Hindlimb muscle (tissue), 1 donor: Measurements from ENCODE around the gene IL24. TPM values are rescaled to one million over a fixed set of nuclear protein-coding genes. Genes with fewer than 3 reads are reported as not detected.
"Not testable (repeated sequence)": the region's sequence is repeated elsewhere in the genome, so short reads cannot be mapped to it uniquely, and the experiment has no call there.

Source experiments
- DNase-seq: peaks from one replicate; pipeline ENCODE4 v3.0.0-alpha.2; 2013
- polyA plus RNA-seq: library from polyadenylated mRNA; unstranded; fragments of 120-200 nt; gene quantifications from one replicate; pipeline ENCODE4 v1.2.1, GENCODE V29; 2013; ENCODE audit not compliant: insufficient read length

IL24 gene
- polyA plus RNA-seq, 1 donor, result 0.12 TPM

DNA sequence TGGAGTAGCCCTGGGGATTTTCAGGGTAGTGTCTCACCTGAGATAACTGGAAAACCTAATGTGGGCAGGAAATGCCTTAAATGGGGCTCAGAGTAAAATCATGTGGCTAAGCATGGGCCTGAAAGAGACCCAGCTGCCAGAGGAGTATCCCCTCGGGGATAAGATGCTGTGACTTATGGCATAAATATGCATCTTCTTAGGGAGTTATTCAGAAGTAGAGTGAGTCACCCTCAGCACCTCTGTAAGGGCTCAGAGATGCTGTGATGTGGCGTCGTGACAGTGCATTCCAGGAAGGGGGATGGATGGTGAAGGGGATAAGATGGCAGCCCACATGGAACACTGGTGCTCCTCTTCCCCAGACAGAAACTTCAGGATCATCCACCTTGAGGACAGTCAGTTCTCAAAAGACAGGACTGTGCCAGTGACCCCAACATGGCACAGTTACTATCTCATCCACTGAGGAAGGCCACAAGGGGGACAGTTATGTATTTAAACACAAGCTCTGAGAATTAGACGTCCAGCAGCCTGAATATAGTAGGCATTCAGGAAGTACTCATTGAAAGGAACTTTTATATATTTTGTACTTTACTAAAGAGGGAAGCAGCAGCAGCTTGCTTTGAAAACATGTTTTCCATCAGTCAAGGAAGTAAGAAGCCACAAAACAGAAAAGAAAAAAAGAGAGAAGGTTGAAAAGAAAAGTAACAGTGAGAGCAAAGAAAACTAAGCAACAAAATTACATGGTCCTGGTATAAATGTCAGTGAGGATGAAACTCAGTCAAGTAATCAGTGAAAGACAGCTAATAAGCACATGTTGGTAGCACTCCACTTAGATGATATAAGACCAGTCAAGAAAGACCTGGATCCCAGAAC is 8.3 kb downstream of the IL24 start:
- no peak for DNase-seq

DNA sequence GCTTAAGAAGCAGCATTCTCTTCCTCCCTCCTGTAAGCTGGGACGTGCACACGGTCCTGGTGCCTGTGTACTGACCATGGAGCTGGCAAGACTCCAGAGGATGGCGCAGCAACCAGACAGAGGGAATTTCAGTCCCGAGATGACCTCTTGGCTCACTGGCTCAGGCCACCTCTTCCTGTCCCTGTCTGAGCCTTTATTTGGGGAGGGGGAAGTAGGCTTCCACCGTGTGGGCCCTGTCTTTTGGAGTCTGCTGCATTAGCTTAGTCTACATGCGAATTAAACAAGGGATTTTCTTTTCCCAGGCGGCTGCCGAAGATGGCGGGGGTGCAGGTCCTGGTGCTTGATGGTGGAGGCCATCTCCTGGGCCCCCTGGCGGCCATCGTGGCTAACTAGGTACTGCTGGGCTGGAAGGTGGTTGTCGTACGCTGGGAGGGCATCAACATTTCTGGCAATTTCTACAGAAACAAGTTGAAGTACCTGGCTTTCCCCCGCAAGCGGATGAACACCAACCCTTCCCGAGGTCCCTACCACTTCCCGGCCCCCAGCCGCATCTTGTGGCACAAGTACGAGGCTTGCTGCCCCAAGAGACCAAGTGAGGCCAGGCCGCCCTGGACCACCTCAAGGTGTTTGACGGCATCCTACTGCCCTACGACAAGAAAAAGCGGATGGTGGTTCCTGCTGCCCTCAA is 10.2 kb downstream of the IL24 start:
- DNase-seq, result no peak

DNA sequence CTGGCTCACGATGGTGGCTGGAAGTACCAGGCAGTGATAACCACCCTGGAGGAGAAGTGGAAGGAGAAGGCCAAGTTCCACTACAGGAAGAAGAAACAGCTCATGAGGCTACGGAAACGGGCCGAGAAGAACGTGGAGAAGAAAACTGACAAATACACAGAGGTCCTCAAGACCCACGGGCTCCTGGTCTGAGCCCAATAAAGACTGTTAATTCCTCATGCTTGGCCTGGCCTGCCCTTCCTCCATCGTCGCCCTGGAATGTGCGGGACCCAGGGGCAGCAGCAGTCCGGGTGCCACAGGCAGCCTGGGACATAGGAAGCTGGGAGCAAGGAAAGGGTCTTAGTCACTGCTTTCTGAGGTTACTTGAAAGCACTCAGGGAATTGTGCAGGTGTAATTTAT is 10.8 kb downstream of the IL24 start:
- DNase-seq, result no peak

DNA sequence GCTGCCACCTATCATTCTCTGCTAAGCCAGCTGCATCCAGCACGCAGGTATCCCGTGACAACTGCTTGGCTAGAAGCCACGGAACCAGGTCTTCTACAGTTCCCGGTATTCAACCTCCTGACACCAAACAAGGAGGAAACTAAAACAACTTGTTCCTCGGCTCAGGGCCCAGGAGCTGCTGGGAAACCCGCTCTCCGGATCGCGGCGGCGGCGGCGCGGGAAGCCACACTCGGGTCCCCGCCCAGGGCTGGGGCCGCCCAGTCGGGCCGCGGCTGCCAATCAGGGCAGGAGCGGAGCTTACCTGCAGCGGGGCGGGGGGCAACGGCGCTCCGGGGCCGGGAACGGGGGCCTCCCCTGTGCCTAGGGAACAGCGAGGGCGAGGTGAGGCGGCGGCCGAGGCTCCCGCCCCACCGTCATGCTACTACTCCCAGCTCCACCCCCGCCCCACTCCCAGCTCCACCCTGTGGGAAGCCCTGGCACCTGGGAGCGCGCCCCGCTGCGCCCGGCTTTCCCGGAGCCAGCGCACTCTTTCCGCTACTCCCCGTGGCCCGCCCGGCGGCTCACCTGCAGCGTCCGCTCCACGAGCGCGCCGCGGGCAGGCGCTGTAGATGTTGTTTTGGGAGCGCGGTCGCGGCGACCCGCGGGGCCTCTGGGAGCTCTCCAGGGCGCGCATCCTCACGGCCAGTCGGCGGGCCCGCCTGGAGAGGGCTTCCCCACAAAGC is 12.1 kb downstream of the IL24 start:
- DNase-seq, result peak; percentile 34

DNA sequence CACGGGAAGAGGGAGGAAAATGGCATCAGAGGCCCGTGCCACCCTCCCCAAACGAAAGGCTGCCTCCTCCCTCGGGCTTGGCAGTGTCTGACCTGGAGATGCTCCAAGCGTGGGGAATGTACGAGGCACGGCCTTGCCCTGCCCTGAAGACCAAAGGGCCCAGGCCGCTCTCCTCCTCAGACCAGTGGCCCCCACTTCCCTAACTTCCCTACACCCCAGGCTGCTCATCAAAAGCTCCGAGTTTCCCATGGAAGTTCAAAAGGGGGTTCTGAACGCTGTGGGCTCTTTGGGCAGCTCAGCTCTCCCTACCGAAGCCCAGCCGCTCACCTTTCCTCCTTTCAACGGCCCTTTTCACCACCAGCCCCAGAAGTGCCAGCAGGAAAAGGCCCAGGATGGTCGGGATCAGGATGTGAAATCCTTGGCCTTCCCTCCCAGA is 12.7 kb downstream of the IL24 start:
- DNase-seq, result no peak

DNA sequence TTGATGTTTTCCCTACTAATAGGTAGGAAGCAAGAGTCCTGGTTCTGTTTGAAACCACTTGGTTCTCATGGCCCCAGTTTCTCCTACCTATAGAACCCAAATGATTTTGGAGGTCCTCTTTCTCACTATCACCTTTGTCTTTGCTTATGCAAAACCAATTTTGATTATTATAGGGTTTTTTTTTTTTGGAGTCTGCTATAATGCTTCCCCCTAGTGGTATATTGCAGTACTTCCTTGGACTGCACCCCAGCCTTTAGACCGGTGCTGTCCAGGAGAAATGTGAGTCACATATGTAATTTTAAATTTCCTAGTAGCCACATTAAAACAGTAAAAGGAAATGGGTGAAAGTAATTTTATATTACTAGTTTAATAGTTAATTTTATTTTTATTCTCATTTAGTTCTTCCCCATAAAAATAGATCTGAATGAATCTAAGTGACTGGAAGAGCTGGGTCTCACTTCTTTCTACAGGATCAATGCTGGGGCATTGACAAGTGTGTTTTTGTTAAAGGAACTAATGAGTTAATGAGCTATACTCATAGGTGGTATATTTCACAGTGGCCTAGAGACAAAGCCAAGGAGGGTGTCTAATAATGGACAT is 13.9 kb downstream of the IL24 start:
- DNase-seq, result peak; percentile 63

DNA sequence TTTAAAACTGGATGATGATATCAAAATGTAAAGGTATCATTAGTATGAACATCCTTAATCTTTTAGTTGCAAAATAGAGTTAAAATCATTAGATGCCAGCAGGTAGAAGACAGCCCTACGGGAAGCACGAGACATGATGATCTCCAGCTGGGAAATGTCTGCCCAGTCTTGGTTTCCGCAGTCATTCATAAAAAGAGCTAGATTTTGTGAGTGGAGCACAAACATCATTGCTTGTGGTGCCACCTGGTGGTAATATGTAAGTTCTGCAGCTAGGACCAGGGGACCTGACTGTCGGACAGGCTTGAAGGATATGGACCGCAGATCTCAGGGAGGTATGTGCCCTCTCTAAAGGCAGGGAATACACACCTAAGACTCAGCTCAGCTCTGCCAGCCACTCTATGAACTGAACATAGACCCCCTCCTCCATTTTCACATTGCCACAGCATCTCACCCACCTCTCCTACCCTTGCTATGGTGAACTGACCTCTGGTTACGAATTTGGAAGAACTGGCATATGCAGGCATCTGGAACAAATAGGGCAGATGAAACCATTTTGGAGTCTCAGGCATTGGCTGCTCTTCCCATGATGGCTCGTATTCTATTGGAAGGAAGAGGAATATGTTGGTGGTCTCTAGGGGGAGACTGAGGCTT is 15.3 kb downstream of the IL24 start:
- DNase-seq, result peak; percentile 81

DNA sequence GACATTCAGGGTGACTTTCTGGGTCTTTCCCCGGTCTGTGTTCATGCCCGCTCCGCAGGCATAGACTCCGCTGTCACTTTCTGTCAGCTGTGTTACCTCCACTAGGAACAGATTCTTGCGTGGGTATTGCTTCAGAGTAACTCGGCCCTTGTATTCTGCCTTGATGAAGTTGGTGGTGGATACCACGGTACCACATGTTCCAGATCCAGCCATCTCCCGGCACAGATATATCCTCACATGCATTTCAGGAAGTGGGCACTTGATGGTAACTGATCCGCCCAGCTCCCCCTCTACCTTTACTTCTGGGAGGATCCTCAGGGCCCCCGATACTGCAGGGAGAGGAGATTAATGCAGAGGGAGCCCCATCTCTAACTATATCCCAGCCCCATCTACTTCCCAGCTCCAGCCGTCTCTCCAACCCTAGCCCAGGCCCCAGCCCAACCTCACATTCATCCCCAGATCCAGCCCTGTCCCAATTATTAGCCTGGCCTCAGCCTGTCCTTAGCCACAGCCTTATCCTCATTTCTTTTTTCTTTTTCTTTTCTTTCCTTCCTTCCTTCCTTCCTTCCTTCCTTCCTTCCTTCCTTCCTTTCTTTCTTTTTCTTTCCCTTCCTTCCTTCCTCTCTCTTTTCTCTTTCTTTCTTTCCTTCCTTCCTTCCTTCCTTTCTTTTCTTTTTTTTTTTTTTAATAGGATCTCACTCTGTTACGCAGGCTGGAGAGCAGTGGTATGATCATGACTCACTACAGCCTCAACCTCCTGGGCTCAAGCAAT is 16.7 kb downstream of the IL24 start:
- DNase-seq, result no peak

DNA sequence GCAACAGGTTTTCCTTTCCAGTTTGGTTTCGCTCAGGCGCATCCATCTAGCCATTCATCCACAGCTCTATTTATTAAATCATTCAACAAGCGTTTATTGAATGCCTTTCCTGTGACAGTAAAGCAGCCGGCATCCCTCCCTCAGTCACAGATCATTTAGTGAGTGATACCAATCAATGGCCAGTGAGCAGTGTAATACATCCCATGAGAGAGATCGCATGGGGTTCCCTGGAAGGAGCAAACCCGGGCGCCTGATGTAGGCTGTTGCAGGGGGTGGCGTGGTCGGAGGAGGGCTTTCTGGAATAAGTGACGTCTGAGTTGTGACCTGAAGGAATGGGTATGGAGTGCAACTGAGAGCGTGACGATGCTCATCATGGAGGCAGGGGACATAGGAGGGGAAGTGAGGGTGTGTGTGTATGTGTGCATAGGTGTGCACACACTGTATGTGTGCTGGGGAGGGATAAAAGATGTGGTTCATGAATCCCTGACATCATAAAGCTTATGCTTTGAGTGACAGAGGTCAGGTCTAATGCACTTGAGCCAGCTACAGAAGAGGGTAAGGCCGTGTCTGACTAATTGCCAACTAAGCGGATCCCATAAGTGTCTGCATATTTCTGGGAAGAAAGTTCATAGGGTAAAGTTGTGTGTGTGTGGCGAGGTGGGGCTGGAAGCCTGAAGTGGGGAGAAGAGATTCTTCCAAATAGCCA is 17.9 kb downstream of the IL24 start:
- no peak for DNase-seq

DNA sequence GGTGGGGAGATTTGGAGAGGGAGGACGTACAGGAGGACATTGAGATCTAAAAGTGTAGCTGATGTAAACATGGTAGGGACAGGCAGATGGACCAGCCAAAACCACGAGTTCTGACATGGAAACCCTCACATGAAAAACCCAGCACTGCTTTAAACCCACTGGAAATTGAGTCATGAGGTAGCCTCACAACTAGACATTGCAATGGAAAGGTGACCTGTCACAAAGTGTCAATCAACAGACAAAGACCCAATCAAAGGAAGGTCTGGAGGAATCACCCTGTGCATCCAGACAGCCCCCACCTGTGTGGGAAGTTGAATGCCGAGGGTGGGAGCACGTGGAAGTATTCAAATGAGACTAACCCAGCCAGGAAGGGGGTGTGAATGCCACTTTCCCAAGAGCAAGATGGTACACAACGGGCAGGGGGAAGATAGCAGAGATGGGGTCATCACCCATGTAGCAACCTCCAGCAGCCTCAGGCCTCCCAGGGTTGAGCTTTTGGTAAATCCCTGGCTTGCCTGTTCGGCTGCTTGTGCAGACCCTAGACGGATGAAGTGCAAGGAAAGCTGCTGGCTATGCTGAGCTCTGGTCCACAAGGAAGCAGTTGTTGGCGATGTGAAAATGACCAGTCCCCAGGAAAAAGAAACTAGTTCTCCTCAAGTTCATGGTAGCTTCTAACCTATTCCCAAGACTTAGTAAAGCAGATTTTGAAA is 18.9 kb downstream of the IL24 start:
- no peak for DNase-seq

DNA sequence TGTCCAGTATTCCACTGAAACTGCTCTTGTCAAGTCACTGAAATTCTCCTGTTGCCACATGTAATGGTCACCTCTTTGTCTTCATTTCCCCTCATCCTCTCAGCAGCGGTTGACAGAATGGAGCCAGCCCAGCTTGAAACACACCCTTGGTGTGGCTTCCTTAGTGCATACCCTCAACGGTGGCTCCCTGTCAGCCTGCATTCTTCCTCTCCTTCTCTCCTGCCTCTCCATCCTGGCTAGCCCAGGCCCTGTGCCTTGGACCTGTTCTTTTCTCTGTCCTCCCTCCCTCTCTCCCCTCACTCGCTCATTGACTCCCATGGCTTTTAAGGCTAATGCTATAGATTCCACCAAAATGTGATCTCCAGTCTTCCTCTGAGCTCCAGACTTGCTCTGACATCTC is 20.8 kb downstream of the IL24 start:
- no peak for DNase-seq

DNA sequence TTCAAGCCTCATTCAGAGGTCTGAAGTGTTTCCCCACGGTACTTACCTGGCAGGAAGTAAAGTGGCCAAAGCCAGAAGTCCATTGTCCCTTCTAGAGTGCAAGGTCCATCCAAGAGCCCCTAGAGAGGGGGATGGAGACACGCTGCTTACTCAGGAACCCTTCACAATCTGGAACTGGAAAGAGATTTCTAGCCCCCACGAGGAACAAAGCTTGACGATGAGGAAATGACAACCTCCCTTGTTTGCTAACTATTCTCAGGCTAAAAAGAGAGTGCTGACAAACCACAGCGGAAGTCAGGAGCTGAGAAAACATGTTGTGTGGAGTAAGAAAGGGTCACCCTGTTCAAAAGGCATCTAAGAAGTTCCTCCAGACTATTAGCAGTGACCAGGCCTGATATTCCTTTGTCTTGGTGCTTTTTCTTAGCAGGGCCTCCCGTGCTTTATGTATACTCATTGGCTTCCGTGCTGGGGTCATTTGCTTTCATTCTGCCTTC is 24.6 kb downstream of the IL24 start, which contains the start of gene FCMR:
FCMR (minus strand) TSS at position 170 of the 494 bp plus-strand sequence; CDS start at position 83, 87 bp downstream.
- peak; percentile 33 for DNase-seq

DNA sequence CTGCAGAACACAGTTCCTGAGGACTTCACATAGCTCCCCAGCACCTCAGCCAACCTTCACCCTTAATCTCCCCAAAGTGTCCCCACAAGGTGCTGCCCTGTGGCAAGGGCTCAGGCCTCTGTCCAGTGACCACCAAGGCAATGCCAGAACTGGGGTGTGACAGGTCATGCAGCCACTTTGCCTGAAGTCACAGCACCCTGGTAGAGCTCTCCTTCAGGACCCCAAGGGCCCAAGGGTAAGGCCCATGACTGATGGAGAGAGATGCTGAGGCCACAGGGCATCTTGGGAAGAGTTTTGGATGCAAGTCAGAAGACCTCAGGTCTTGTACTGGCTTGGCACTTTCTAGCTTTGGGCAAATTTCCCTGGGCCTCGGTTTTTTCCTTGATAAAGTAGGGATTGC is 25.3 kb downstream of the IL24 start:
- no peak for DNase-seq

DNA sequence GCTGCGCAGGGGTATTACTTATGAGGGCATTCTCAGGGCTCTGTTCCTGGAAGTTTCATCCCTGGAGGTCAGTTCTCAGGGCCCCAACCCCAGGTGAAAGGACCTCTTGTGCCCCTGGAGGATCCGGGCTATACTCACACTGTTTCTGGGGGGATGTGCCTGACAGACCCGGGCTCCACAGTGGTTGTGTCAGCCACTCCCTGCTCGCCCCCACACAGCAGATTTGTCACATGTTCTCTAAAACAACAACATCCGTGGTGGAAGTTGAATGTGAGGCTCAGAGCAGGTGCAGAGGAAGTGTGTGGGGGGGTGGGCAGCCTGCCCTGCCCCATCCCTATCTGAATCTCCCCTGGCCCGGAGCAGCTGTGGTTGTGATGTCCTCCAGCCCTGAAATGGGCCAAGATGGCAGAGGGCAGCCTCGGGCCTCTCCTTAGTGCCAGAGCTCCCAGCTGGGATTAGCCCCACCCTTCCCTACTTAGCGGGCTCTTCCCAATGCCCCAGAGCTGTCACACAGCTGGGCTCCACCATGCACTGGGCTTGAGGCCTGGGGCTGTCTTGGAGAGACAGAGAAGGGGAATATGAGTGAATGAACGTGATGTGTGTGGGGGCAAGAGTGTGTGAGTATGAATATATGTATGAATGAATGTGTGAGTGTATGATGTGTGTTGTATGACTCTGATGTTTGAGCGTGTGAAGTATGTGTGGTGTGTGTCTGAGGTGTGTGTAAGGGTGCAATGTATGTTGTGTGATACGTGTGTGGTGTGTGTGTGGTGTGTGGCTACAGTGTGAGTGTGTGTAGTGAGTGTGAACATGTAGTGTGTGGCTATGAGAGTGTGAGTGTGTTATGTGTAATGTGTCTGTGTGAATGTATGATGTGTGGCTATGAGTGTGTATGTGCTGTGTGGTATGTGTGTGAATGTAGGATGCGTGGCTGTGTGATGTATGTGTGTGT is 26.0 kb downstream of the IL24 start:
- DNase-seq, result no peak

DNA sequence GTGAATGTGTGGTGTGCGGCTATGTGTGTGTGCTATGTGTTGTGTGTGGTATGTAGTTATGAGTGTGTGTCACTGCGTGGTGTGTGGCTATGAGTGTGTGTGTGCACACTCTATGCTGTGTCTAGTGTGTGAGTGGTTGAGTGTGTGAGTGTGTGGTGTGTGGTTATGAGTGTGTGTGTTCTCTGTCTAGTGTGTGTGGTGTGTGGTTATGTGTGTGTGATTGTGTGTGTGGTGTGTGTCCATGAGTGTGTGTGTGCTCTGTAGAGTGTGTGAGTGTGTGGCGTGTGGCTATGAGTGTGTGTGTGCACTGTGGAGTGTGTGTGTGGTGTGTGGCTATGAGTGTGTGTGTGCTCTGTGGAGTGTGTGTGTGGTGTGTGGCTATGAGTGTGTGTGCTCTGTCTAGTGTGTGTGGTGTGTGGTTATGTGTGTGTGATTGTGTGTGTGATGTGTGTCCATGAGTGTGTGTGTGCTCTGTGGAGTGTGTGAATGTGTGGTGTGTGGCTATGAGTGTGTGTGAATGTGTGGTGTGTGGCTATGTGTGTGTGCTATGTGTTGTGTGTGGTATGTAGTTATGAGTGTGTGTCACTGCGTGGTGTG is 26.8 kb downstream of the IL24 start:
- DNase-seq, result not testable (repeated sequence)

DNA sequence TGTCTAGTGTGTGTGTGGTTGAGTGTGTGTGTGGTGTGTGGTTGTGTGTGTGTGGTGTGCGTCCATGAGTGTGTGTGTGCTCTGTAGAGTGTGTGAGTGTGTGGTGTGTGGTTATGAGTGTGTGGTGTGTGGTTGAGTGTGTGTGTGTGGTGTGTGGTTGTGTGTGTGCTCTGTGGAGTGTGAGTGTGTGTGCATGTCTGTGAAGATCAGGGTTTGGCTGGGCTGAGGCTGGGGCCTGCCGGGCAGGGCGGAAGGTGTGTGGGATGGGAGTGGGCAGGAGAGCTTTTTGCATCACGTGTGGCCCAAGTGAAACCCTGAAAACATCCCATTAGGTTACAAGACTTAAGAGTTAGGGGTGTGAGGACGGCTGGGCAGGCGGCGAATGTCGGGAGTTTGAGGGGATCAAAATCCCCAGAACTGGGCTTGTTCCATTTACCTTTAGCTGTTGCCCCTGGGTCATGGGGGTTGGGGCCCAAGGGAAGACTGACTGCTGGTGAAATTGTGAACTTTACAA is 27.4 kb downstream of the IL24 start:
- no peak for DNase-seq

DNA sequence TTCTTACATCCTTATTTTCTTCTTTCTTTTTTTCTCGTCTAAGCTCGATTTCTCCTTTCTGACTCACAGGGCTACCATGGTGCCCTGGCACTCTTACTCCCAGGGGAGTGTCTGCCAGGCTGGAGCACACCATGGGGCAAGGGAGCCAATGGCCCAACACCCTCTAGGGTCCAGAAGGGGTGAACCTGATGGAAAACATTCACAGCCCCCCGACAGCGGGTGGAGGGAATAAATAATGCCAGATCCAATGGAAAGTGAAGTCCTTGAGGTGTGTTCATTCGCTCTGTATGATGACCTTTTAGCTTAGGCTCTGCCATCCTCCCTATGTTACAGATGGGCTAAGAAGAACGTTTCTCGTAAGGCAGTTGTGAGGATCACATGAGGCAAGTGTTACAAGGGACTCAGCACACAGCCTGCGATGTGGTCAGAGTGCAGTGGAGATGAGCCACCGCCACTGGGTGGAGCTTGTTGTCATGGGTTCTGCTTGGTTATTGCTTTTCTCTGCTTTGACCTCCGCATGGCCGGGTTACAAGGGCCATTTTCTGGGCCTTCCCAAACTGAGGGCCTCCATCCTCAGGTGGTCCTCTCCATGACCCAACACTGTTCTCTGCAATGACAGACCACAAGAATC is 28.0 kb downstream of the IL24 start:
- no peak for DNase-seq
